NCI-H748 (cell line): ENCODE data around the gene PHF12.
A peak's percentile ranks its signal among the peaks of the same experiment; 100 is the strongest.
"Not testable (repeated sequence)": the region's sequence is repeated elsewhere in the genome, so short reads cannot be mapped to it uniquely, and the experiment has no call there.

Source experiments
- DNase-seq: peaks from one replicate; lab custom pipeline; 2025; ENCODE audit not compliant: unreplicated experiment; lab: John Stamatoyannopoulos, UW

Gene PHF12

DNA sequence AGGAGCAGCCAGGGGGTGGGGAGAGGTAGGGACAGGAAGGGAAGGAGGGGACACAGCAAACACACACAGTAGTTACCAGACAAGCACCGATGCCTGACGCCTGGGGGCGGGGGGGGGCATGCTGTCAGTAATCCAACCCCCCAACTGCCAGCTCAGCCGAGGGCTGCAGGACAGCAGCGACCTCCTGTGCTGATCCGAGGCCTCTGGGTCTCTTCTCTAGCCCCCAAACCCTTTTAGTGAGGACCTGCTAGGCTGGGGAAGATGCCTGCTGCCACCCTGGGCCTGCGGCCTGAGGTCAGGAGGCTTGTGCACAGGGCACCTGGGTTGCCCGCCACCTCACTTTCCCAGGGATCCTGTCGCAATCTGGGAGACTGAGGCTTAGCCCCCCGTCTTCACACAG is 65.4 kb downstream of the PHF12 start:
- DNase-seq: no peak

DNA sequence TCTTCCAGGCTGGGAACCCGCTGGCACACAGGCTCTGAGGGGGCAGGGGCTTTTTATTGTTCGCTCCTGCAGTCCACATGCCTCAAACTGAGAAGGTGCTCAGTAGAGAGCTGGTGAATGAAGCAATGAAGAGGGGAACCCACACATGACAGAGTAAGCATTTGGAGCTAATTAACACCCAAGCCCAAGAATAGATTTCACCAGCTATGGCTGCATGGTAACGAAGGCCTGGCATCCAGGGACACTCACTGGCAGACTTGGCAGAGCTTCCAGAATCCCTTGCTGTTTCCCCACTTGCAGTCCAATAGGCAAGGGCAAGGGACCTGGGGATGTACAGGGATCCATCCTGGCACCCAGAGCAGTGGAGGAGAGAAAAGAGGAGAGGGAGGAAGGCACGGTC is 66.0 kb downstream of the PHF12 start:
- no peak for DNase-seq

DNA sequence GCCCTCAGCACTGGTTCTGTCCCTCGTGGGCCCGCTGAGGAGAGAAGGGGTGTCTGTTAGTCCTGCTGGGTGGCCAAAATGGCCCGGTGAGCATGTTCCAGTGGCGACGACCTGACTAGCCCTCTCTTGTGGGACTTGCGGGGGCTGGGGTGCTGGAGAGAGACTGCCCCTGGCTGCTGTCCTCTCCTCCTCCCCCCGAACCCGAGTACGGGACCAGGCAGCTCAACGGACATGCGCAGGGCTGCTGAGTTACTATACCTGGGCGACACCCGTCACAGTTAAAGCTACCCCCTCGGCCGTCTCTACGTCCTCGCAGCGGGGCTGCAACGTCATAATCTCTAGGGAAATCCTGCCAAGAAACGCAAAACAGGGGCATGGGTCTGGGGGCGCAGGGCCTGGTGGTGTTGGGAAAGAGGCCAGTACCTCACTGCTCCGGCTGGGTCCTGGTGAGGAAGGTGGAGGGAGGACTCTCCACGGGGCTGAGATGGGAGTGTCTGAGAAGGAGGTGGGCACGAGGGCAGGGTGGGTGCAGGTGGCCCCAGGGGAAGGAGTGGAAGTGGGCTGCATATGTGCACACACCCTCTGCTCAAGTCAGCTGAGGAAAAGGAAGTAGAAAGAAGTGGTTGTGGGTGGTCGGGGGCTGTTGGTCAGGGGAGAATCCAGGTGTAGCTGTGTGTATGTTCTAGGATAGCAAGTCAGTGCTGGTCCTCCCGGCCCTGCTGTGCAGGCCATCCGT is 67.2 kb downstream of the PHF12 start:
- DNase-seq: no peak

DNA sequence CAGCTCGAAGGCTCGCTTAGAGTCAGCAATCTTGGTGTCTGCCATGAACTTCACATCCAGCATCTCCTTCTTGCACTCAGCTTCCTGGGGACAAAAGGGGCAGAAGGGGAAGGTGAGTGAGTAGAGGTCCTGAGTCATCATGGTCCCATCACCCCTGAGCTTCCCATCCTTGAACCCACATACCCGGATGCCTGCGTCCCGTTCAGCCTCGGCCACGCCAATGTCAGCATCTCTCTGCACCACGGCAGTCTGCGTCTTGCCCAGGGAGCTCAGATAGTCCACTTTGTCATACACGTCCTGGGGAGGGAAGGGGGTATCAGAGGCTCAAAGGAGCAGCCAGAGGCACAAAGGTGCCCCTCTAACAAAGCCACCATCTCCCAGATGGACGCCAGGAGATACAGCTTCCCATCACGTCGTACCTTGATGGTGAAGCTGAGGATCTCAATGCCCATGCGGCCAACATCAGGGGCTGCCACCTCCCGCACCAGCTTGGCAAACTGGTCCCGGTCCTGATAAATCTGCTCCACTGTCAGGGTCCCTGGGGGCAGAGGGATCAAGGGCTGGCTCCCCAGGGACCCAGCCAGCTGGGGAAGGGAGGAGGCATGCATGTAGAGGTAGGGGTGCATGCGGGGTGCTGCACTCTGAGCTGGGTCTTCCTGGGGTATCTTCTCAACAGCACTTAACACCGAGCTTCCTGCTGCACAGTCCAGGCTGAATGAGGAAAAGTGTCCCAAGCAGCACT is 69.0 kb downstream of the PHF12 start:
- no peak for DNase-seq

DNA sequence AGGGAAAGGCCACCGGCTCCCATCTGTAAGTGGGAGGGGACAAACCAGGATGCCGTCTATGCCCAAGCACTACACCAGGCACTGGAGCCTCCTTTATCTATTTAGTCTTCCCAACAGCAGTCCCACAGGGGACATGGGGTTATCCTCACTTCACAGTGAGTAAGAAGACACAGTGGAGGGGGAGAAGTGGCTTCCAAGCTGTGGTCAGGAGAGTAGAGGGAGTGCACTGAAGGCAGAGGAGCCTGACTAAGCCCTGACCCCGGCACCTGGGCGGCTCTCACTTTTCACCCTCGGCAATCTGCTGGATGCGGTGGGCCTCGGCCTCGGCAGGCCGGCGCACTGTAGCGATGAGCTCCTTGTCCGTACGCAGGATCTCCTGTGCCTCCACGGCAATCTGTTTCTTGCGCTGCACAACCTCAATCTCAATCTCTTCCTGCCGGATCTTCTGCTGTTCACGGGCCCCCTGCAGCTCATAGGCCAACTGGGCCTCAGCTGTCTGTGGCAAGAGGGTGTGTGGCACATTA is 69.7 kb downstream of the PHF12 start:
- DNase-seq: no peak

DNA sequence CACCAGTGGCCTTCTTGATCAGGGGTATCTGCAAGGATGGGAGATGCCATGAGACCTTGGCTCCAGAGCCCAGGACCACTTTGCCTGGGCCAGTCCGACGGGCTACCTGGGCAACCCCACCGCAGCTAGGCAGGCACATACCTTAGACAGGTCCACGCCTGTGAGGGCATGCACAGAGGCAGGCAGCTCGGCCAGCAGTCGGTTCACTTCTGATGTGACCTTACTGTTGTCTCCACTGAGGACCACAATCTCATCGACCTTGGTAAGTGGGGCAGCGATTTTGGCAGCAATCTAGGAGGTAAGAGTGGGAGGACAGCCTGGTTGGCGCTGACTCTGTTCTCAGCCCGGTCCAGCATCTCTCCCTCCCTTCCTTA is 70.8 kb downstream of the PHF12 start:
- no peak for DNase-seq

DNA sequence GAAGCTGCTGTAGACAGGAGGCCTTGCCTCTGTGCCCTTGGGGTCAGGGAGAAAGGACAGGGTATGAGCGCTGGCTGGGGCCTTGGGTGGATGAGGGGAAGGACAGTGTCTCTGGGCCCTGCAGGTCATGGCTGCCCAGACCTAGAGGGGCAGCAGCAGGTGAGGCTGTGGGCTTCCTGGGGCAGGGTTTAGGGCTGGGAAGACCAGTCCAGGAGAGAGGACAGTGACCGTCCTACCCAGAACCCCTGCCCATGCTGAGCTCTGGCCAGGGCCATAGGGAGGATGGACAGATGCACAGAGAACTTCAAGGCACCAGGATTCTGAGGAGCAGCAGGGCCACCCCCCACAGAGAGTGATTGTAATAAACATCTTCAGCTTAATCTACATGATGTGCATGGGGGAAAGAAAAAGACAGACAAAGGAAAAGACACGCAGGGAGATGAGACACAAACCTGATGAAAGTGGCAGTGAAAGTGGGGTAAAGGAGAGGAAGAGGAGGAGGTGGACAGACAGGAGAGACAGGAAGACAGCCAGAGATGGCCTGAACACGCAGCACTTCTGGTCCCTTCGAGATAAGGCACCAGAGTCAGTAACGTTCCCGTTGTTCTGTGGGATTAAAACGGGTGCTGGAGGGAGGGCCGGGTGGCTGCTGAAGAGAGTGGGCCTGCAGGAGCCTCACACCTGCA is 71.3 kb downstream of the PHF12 start:
- DNase-seq: no peak

DNA sequence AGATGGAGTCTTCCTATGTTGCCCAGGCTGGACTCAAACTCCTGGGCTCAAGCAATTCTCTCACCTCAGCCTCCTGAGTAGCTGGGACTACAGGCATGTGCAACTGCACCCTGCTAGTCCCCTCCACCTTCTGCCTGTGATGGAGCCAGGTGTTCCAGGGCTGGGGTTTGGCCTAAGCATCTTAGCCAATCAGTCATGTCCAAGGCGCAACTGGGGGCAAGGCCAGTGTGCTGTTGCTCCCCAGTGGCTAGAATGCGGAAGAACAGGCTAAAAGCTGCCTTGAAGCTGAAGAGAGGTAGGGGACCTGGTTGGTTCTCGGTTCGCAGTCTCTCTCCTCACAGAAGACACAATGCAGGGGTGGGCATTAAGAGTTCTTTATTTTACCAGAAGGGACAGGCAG is 72.3 kb downstream of the PHF12 start:
- peak; percentile 67 for DNase-seq

DNA sequence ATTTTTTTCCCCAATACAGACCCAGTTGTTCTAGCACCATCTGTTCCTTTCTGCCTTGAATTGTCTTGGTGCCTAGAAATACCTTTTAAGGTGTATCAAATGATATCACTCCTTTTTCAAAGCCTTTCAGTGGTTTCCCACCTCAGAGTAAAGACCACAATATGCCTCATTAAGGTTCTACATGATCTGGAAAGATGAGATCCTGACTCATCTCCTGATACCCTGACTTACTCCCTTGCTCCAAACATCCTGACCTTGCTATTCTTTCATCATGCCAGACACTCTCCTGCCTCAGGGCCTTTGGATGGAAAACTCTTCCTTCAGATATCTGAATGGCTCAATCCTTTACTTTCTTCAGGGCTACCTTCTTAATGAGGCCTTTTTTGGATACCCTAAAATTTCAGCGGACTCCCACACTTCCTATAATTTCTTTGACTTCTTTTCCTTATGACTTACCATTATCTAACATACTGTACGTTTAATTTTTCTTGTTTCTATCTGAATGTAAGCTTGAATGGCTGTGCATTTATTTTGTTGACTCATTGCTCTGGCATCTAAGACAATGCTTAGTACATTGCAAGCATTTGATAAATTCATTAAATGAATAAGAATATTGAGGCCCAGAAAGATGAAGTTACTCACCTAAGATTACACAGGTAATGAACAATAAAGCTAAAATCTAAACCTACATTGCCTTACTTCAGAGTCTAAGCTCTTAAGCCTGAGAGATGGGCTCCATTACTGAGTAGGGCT is 73.0 kb downstream of the PHF12 start:
- no peak for DNase-seq

DNA sequence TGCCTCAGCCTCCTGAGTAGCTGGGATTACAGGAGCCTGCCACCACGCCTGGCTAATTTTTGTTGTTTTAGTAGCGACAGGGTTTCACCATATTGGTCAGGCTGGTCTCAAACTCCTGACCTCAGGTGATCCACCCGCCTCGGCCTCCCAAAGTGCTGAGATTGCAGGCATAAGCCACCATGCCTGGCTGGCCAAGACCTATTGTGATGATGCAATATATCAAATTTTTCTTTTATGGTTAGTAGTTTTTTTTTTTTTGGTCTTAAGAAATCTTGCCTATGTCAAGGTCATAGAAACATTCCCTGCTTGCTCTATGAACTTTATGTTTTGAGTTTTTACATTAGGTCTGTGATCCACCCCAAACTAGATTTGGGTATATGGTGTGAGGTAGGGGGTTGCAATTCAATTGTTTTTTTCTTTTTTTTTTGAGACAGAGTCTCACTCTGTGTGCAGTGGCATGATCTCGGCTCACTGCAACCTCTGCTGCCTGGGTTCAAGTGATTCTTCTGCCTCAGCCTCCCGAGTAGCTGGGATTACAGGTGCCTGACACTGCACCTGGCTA is 74.1 kb downstream of the PHF12 start:
- not testable (repeated sequence) for DNase-seq

DNA sequence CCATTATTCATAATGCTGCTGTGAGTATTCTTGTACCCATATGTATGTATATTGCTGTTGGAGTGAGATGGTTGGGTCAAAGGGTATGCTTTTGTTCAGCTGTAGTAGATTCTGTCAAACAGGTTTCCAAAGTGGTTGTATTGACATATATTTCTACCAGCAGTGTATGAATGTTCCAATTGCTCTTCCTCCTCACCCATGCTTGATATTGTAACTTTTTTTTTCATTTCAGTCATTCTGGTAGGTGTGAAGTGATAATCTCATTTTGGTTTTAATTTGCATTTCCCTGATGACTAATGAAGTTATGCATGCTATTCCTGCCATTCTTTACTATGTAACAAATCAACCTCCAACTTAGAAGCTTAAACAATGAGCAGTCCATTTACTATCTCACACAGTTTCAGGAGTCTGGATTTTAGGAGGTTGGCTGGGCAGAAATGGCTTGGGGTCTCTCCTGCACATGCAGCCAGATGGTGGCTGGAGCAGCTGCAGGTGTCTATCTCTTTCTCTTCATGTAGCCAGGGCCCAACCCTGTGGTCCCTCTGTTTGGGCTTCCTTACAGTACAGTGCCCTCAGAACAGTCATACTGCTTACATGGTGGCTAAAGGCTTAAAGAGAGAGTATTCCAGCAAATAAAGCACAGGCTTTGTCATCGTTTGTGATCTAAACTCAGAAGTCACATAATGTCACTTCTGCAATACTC is 75.3 kb downstream of the PHF12 start:
- no peak for DNase-seq

DNA sequence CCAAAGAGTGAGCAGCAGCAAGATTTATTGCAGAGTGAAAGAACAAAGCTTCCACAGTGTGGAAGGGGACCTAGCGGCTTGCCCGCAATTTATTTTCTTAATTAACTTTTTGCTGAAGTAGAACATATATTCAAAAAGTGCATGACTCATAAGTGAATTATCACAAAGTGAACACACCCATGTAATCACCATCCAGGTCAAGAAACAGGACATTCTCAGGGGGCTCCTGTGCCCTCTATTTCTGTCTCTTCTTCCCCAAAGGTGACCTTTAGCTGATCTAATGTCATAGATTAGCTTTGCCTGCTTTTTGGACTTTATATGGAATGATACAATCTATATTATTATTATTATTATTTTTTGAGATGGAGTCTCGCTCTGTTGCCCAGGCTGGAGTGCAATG is 76.6 kb downstream of the PHF12 start:
- no peak for DNase-seq

DNA sequence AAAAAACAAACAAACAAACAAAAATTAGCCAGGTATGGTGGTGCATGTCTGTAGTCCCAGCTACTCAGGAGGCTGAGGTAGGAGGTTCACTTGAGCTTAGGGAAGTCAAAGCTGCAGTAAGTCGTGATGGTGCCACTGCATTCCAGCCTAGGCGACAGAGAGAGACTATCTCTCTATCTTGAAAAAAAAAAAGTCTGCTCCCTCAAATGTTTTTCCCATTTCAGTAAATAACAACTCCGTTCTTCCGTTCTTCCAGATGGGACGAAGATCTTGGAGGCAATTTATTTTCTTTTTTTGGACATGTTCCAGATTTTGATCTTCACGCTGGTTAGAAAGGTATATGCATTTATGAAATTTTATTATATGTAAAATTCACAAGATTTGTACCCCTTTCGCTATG is 77.5 kb downstream of the PHF12 start:
- no peak for DNase-seq

DNA sequence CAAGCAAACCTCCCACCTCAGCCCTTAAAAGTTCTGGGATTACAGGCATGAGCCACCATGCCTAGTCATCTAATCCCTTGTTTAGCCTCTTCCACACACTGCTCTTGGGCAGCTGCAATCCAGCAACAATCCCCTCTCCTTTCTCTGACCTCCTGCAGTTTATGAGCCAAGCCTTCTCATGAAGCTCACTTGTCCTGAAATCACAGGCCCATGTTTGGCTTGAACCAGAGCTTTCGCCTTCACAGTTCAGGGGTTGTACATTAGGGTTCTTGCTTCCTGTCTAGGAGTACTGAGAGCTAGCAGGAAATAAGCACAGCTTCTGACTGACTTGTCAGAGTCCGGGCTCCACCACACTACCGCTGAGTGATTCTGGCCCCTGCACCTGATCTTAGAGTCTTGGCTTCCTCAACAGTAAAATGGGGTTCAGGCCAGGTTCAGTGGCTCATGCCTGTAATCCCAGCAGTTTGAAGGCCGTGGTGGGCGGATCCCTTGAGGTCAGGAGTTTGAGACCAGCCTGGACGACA is 80.2 kb downstream of the PHF12 start:
- DNase-seq: no peak

DNA sequence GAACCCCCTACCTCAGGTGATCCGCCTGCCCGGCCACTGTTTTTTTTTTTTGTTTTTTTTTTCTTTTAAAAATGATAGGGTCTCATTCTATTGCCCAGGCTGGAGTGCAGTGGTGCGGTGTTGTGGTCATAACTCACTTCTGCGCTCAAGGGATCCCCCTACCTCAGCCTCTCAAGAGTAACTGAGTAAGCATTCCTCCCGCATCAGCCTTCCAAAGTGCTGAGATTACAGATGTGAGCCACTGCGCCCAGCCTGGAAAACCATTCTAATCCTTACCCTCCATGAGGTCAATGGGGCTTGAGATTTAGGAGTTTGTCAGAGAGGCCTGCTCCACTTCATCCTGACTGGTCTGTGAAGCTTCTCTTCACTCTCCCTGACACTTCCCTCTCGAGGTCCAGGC is 84.0 kb downstream of the PHF12 start:
- no peak for DNase-seq

DNA sequence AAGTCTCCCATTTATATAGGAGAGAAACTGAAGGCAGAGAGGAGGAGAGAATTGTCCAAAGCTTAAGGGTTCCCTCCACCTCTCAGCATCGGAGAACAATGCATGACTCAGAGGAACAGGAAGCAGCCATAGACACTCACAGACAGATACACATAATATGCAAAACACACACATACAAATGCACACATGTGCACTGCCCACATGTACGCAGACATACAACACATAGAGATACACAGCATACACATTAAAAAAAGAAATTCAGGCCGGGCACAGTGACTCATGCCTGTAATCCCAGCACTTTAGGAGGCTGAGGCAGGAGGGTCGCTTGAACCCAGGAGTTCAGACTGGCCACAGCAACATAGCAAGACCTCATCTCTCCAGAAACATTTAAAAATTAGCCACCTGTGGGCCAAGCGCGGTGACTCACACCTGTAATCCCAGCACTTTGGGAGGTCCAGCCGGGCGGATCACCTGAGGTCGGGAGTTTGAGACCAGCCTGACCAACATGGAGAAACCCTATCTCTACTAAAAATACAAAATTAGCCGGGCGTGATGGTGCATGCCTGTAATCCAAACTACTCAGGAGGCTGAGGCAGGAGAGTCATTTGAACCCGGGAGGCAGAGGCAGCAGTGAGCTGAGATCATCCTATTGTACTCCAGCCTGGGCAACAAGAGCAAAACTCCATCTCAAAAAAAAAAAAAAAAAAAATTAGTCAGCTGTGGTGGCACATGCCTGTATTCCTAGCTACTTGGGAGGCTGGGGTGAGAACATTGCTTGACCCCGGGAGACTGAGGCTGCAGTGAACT is 85.2 kb downstream of the PHF12 start:
- no peak for DNase-seq

DNA sequence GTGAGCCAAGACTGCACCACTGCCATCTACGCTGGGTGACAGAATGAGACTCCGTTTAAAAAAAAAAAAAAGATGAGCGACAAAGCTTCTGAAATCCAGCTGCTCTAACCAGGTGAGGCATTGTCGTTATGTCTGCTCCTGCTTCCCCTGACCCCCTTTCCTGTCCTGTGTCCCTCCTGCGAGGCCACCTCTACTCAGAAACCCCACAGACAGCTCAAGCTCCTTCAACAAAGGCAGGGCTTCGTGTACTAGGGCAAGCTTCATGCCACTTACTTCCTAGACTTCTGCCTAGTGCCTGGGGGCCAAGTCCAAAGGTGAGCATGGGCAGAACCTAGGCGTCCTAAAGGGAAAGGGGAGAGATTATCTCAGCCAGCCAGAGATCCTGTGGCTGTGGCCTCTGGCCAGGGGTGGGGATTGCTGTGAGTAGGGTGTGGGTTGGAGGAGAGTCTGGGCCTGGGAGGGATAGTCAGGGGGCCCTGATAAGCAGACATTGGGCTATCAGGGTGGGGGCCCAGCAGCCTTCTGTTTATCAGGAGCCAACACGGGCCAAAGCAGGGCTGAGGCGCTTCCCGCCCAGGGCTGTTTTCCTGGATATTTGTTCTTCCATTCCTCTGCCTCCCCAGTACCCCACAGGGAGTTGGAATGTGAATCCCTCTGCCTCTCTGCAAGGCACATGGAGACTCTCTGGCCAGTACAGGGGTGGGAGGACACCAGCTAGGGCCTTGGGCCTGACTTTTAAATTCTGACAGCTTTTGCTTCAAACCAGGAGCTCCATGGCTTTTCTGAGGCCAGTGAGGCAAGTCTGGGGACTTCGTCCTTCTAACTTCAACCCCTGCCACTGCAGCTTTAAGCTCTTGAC is 86.1 kb downstream of the PHF12 start:
- DNase-seq: no peak

DNA sequence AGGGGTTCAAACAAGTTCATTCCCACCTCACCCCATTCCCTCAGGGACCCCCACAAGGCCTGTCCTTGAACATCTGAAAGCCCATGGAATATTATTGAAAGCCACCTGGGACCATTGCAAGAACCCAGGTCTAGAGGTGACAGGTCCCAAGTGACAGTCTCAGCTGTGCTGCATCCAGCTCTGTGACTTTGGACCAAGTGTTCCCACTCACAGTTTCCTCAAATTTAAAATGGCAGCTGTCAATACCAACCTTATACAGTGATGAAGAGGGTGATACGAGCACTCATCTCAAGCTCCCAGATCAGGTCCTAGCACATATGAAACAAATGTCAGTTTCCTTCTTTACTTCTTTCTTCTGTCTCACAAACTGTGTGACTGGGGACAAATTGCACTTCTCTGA is 87.4 kb downstream of the PHF12 start:
- no peak for DNase-seq
